ENCODE measurements around the gene CHRDL2.

DNA sequence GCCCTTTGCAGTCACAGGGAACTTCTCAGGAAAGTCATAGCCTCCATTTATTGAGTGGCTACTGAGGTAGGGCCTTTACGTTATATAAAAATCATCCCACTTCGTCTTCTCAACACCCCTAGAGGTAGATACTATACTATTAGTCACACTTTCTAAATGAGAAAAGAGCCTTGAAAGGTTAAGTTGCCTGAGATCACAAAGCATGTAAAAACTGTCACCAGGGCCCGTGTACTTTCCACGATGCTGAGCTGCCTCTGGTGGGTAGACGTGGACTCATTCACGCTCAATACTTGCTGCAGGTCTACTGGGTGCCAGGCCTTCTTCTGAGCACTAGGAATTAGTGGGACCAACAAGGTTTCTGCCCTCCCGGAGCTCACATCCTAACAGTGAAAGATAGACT is 16.3 kb downstream of the CHRDL2 start:
- TF ChIP-seq POLR2A (IDR thresholded peaks at IDR 0.05; ENCODE audit: low read length): no peak
- TF ChIP-seq, protein P1, sequence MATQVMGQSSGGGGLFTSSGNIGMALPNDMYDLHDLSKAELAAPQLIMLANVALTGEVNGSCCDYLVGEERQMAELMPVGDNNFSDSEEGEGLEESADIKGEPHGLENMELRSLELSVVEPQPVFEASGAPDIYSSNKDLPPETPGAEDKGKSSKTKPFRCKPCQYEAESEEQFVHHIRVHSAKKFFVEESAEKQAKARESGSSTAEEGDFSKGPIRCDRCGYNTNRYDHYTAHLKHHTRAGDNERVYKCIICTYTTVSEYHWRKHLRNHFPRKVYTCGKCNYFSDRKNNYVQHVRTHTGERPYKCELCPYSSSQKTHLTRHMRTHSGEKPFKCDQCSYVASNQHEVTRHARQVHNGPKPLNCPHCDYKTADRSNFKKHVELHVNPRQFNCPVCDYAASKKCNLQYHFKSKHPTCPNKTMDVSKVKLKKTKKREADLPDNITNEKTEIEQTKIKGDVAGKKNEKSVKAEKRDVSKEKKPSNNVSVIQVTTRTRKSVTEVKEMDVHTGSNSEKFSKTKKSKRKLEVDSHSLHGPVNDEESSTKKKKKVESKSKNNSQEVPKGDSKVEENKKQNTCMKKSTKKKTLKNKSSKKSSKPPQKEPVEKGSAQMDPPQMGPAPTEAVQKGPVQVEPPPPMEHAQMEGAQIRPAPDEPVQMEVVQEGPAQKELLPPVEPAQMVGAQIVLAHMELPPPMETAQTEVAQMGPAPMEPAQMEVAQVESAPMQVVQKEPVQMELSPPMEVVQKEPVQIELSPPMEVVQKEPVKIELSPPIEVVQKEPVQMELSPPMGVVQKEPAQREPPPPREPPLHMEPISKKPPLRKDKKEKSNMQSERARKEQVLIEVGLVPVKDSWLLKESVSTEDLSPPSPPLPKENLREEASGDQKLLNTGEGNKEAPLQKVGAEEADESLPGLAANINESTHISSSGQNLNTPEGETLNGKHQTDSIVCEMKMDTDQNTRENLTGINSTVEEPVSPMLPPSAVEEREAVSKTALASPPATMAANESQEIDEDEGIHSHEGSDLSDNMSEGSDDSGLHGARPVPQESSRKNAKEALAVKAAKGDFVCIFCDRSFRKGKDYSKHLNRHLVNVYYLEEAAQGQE (IDR thresholded peaks at IDR 0.05): no peak
- TF ChIP-seq, protein P2, sequence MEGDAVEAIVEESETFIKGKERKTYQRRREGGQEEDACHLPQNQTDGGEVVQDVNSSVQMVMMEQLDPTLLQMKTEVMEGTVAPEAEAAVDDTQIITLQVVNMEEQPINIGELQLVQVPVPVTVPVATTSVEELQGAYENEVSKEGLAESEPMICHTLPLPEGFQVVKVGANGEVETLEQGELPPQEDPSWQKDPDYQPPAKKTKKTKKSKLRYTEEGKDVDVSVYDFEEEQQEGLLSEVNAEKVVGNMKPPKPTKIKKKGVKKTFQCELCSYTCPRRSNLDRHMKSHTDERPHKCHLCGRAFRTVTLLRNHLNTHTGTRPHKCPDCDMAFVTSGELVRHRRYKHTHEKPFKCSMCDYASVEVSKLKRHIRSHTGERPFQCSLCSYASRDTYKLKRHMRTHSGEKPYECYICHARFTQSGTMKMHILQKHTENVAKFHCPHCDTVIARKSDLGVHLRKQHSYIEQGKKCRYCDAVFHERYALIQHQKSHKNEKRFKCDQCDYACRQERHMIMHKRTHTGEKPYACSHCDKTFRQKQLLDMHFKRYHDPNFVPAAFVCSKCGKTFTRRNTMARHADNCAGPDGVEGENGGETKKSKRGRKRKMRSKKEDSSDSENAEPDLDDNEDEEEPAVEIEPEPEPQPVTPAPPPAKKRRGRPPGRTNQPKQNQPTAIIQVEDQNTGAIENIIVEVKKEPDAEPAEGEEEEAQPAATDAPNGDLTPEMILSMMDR (IDR thresholded peaks at IDR 0.05): no peak
- TF ChIP-seq, protein P3, sequence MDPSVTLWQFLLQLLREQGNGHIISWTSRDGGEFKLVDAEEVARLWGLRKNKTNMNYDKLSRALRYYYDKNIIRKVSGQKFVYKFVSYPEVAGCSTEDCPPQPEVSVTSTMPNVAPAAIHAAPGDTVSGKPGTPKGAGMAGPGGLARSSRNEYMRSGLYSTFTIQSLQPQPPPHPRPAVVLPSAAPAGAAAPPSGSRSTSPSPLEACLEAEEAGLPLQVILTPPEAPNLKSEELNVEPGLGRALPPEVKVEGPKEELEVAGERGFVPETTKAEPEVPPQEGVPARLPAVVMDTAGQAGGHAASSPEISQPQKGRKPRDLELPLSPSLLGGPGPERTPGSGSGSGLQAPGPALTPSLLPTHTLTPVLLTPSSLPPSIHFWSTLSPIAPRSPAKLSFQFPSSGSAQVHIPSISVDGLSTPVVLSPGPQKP (IDR thresholded peaks at IDR 0.05; ENCODE audit: low read depth, low read length): no peak
- TF ChIP-seq TP53 (CRISPR knock-in tag; IDR thresholded peaks at IDR 0.05): no peak
- TF ChIP-seq EP300 (IDR thresholded peaks at IDR 0.05): no peak
- no peak for TF ChIP-seq RAD21 (conservative IDR thresholded peaks at IDR 0.05 in 1 of 2, IDR thresholded peaks at IDR 0.05 in 1 of 2)
- TF ChIP-seq FOSL2 (IDR thresholded peaks at IDR 0.05): no peak
- TF ChIP-seq FOSL2 (CRISPR knock-in tag; IDR thresholded peaks at IDR 0.05): no peak
- no peak for TF ChIP-seq HOXA7 (CRISPR knock-in tag; IDR thresholded peaks at IDR 0.05)
- no peak for TF ChIP-seq NFE2L2 (conservative IDR thresholded peaks at IDR 0.05; ENCODE audit: low read length)
- no peak for TF ChIP-seq RCOR1 (IDR thresholded peaks at IDR 0.05; ENCODE audit: low read depth, low read length)

All from A549 (cell line).